Ishikawa (cell line): ENCODE data around the gene VPS18.

ENCODE experiments used
- CEBPB ChIP-seq: IDR thresholded peaks from 2 replicates; pipeline ENCODE4 v1.6.1; 2012
- CREB1 ChIP-seq: IDR thresholded peaks from 2 replicates; pipeline ENCODE4 v1.6.1; 2012; ENCODE audit warnings: low read depth
- EGR1 ChIP-seq: IDR thresholded peaks from 2 replicates; pipeline ENCODE4 v1.6.1; 2012
- EP300 ChIP-seq: IDR thresholded peaks from 2 replicates; pipeline ENCODE4 v1.6.1; 2012; ENCODE audit warnings: borderline replicate concordance
- FOXM1 ChIP-seq: IDR thresholded peaks from 2 replicates; pipeline ENCODE4 v1.6.1; 2012; ENCODE audit warnings: low read depth, borderline replicate concordance
- NFIC ChIP-seq: IDR thresholded peaks from 2 replicates; pipeline ENCODE4 v1.6.1; 2012
- RAD21 ChIP-seq: IDR thresholded peaks from 2 replicates; pipeline ENCODE4 v1.6.1; 2012; ENCODE audit warnings: low read depth
- TAF1 ChIP-seq: IDR thresholded peaks from 2 replicates; pipeline ENCODE4 v1.6.1; 2012; ENCODE audit warnings: low read depth, mild to moderate bottlenecking
- TCF12 ChIP-seq: IDR thresholded peaks from 2 replicates; pipeline ENCODE4 v1.6.1; 2012; ENCODE audit warnings: low read depth
- TEAD4 ChIP-seq: IDR thresholded peaks from 2 replicates; pipeline ENCODE4 v1.6.1; 2012
- YY1 ChIP-seq: IDR thresholded peaks from 2 replicates; pipeline ENCODE4 v1.6.1; 2012; ENCODE audit warnings: low read depth
- ZBTB7A ChIP-seq: IDR thresholded peaks from 2 replicates; pipeline ENCODE4 v1.6.1; 2012; ENCODE audit warnings: low read depth
- TF ChIP-seq, protein P1 (sequence below): IDR thresholded peaks from 2 replicates; pipeline ENCODE4 v1.6.1; 2012; ENCODE audit warnings: low read depth, mild to moderate bottlenecking
- TF ChIP-seq, protein P2 (sequence below): IDR thresholded peaks from 2 replicates; pipeline ENCODE4 v1.6.1; 2012
- TF ChIP-seq, protein P3 (sequence below): IDR thresholded peaks from 2 replicates; pipeline ENCODE4 v1.6.1; 2012

The VPS18 gene

DNA sequence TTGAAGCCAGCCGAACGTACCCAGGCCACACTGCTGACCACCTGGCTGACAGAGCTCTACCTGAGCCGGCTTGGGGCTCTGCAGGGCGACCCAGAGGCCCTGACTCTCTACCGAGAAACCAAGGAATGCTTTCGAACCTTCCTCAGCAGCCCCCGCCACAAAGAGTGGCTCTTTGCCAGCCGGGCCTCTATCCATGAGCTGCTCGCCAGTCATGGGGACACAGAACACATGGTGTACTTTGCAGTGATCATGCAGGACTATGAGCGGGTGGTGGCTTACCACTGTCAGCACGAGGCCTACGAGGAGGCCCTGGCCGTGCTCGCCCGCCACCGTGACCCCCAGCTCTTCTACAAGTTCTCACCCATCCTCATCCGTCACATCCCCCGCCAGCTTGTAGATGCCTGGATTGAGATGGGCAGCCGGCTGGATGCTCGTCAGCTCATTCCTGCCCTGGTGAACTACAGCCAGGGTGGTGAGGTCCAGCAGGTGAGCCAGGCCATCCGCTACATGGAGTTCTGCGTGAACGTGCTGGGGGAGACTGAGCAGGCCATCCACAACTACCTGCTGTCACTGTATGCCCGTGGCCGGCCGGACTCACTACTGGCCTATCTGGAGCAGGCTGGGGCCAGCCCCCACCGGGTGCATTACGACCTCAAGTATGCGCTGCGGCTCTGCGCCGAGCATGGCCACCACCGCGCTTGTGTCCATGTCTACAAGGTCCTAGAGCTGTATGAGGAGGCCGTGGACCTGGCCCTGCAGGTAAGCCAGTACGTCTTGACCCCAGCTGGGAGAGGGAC is 6.2 kb downstream of the VPS18 start:
- TF ChIP-seq ZBTB7A (no peak), TEAD4 (no peak), TCF12 (no peak), TAF1 (no peak), FOXM1 (no peak)

DNA sequence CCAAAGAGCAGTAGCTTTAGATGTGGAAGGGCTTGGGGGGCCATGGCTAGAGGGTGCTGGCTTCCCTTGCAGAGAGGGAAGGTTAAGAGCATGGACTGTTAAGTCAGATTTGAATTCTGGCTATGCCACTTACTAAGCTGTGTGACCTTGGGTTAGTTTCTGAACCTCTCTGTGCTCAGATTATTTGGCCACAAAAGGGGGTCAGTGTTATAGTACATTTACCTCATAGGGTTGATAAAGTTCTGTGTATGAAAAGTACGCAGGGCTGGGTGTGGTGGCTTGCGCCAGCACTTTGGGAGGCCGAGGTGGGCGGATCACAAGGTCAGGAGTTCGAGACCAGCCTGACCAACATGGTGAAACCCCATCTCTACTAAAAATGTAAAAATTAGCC is 6.8 kb downstream of the VPS18 start:
- TF ChIP-seq ZBTB7A = no peak
- TF ChIP-seq, protein P1, sequence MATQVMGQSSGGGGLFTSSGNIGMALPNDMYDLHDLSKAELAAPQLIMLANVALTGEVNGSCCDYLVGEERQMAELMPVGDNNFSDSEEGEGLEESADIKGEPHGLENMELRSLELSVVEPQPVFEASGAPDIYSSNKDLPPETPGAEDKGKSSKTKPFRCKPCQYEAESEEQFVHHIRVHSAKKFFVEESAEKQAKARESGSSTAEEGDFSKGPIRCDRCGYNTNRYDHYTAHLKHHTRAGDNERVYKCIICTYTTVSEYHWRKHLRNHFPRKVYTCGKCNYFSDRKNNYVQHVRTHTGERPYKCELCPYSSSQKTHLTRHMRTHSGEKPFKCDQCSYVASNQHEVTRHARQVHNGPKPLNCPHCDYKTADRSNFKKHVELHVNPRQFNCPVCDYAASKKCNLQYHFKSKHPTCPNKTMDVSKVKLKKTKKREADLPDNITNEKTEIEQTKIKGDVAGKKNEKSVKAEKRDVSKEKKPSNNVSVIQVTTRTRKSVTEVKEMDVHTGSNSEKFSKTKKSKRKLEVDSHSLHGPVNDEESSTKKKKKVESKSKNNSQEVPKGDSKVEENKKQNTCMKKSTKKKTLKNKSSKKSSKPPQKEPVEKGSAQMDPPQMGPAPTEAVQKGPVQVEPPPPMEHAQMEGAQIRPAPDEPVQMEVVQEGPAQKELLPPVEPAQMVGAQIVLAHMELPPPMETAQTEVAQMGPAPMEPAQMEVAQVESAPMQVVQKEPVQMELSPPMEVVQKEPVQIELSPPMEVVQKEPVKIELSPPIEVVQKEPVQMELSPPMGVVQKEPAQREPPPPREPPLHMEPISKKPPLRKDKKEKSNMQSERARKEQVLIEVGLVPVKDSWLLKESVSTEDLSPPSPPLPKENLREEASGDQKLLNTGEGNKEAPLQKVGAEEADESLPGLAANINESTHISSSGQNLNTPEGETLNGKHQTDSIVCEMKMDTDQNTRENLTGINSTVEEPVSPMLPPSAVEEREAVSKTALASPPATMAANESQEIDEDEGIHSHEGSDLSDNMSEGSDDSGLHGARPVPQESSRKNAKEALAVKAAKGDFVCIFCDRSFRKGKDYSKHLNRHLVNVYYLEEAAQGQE = no peak
- TF ChIP-seq EP300 = no peak
- TF ChIP-seq NFIC = no peak
- TF ChIP-seq, protein P2, sequence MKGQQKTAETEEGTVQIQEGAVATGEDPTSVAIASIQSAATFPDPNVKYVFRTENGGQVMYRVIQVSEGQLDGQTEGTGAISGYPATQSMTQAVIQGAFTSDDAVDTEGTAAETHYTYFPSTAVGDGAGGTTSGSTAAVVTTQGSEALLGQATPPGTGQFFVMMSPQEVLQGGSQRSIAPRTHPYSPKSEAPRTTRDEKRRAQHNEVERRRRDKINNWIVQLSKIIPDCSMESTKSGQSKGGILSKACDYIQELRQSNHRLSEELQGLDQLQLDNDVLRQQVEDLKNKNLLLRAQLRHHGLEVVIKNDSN = no peak

DNA sequence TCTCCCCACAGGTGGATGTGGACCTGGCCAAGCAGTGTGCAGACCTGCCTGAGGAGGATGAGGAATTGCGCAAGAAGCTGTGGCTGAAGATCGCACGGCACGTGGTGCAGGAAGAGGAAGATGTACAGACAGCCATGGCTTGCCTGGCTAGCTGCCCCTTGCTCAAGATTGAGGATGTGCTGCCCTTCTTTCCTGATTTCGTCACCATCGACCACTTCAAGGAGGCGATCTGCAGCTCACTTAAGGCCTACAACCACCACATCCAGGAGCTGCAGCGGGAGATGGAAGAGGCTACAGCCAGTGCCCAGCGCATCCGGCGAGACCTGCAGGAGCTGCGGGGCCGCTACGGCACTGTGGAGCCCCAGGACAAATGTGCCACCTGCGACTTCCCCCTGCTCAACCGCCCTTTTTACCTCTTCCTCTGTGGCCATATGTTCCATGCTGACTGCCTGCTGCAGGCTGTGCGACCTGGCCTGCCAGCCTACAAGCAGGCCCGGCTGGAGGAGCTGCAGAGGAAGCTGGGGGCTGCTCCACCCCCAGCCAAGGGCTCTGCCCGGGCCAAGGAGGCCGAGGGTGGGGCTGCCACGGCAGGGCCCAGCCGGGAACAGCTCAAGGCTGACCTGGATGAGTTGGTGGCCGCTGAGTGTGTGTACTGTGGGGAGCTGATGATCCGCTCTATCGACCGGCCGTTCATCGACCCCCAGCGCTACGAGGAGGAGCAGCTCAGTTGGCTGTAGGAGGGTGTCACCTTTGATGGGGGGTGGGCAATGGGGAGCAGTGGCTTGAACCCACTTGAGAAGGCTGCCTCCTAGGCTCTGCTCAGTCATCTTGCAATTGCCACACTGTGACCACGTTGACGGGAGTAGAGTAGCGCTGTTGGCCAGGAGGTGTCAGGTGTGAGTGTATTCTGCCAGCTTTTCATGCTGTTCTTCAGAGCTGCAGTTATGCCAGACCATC is 8.6 kb downstream of the VPS18 start:
- TF ChIP-seq TEAD4 = no peak
- TF ChIP-seq CEBPB = peak; percentile 80

DNA sequence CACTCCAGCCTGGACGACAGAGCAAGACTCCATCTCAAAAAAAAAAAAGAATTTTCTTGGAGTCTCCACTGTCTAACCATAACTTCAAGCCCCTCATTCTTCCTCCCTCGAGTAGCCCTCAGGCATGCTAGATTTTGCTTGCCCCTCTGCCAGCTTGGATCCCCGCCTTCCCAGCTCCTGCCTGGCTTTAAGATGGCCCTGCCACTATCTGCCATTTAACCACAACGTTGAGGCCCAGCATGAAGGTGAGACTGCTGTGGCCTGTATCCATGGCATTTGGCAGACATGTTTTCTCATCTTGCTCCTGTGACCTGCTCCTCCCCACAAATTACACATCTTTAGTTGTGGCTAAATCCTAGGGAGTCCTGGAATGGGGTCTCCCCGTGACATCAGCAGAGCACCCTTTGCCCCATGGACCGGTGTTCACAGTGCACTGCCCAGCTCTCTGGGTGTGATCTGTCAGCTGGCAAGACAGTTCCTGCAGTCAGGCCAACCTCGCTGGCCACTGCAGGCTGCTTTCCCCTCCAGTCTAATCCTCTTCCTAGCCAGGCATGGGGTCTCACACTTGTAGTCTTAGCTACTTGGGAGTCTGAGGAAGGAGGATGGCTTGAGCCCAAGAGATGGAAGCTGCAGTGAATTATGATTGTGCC is 10.4 kb downstream of the VPS18 start:
- no peak for TF ChIP-seq TEAD4
- TF ChIP-seq, protein P1 = no peak
- no peak for TF ChIP-seq NFIC

DNA sequence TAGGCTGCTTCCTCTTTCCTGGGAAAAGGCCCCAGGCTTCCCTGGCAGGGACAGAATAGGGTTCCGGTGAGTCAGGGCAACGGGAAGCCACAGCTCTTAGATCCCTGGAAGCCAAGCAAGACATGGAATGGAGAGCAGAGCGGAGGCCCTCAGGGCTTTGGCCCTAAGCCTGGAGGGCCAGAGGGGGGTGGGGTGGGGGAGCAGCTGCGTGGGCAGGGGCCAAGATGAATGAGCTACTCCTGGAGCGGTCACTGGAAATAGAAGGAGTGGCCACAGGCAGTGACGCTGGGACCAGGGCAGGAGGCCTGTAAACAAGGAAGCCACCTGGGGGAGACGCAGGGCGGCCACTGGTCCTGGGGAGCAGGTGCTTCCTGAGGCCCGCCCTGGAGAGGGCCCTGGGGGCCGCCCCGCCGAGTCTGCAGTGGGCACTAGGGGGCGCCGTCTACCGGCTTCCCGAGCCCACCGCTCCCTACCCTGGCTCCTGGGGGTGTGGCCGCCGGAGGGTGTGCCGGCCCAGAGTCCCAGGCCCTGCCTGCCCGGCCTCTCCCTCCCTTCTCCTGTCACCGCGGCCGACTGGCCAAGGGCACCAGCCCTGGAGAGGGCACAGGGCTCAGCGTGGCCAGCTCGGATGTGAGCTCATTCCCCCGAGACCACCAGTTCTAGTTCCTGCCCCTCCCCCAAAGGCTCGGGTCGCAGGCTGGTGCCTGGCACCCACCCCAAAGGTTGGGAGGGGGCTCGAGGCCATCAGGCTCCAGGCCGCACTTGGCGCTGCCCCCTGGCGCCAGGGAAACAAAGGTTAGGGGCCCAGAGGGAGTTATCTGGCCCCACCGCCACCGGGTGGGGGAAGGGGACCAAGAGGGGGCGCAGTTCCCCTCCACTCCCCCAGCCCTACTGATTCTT is 12.1 kb downstream of the VPS18 start:
- TF ChIP-seq, protein P3, sequence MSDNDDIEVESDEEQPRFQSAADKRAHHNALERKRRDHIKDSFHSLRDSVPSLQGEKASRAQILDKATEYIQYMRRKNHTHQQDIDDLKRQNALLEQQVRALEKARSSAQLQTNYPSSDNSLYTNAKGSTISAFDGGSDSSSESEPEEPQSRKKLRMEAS = peak; percentile 81
- TF ChIP-seq ZBTB7A = peak; percentile 74; the same call in 1 of the 2 replicates
- peak; percentile 41; the same call in 1 of the 2 replicates for TF ChIP-seq TAF1
- peak; percentile 78 for TF ChIP-seq RAD21
- TF ChIP-seq TCF12 = peak; percentile 69
- peak; percentile 91 for TF ChIP-seq NFIC
- TF ChIP-seq FOXM1 = no peak
- TF ChIP-seq TEAD4 = no peak
- TF ChIP-seq, protein P1 = no peak
- TF ChIP-seq, protein P2 = peak; percentile 60; the same call in 1 of the 2 replicates
- TF ChIP-seq YY1 = 0 out of 2 replicates have a peak, but pooled peaks have one; percentile 27
- TF ChIP-seq EGR1 = peak; percentile 94
- no peak for TF ChIP-seq CEBPB
- no peak for TF ChIP-seq CREB1
- TF ChIP-seq EP300 = peak; percentile 64; the same call in 1 of the 2 replicates
